Cardiac fibroblast (primary cell): ENCODE measurements around the gene ERN1.

Experiments used
- DNase-seq, 2 donors: peaks; one replicate each; pipeline versions ENCODE4 v3.0.0 to v3.0.0-alpha.2; 2010; ENCODE audit warnings: low read depth in 2 of 2
- H3K4me3 ChIP-seq, 2 donors: replicated peaks in 1 of 2; 1 replicate in 1 of 2; 2 replicates in 1 of 2; pipeline ENCODE4 v1.5.1; 2011; ENCODE audit warnings: low read depth in 2 of 2, low read length in 2 of 2, mild to moderate bottlenecking in 2 of 2, moderate library complexity in 1 of 2
- TF ChIP-seq, protein P1 (sequence below): IDR thresholded peaks from one replicate; pipeline ENCODE4 v1.5.1; 2011; ENCODE audit warnings: low read depth, mild to moderate bottlenecking, low read length, inconsistent platforms

ERN1 gene

GRCh38 chr17:64001091-64001579 lies 128.8 kb downstream of the ERN1 start:
- no peak for DNase-seq
- no peak overlapping the region for H3K4me3 ChIP-seq
- TF ChIP-seq, protein P1, sequence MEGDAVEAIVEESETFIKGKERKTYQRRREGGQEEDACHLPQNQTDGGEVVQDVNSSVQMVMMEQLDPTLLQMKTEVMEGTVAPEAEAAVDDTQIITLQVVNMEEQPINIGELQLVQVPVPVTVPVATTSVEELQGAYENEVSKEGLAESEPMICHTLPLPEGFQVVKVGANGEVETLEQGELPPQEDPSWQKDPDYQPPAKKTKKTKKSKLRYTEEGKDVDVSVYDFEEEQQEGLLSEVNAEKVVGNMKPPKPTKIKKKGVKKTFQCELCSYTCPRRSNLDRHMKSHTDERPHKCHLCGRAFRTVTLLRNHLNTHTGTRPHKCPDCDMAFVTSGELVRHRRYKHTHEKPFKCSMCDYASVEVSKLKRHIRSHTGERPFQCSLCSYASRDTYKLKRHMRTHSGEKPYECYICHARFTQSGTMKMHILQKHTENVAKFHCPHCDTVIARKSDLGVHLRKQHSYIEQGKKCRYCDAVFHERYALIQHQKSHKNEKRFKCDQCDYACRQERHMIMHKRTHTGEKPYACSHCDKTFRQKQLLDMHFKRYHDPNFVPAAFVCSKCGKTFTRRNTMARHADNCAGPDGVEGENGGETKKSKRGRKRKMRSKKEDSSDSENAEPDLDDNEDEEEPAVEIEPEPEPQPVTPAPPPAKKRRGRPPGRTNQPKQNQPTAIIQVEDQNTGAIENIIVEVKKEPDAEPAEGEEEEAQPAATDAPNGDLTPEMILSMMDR, result no peak

- no peak for DNase-seq
- no peak overlapping the region for H3K4me3 ChIP-seq
- TF ChIP-seq, protein P1, result no peak
Measured at GRCh38 chr17:63999680-64000531, 130.0 kb downstream of the ERN1 start.

DNA sequence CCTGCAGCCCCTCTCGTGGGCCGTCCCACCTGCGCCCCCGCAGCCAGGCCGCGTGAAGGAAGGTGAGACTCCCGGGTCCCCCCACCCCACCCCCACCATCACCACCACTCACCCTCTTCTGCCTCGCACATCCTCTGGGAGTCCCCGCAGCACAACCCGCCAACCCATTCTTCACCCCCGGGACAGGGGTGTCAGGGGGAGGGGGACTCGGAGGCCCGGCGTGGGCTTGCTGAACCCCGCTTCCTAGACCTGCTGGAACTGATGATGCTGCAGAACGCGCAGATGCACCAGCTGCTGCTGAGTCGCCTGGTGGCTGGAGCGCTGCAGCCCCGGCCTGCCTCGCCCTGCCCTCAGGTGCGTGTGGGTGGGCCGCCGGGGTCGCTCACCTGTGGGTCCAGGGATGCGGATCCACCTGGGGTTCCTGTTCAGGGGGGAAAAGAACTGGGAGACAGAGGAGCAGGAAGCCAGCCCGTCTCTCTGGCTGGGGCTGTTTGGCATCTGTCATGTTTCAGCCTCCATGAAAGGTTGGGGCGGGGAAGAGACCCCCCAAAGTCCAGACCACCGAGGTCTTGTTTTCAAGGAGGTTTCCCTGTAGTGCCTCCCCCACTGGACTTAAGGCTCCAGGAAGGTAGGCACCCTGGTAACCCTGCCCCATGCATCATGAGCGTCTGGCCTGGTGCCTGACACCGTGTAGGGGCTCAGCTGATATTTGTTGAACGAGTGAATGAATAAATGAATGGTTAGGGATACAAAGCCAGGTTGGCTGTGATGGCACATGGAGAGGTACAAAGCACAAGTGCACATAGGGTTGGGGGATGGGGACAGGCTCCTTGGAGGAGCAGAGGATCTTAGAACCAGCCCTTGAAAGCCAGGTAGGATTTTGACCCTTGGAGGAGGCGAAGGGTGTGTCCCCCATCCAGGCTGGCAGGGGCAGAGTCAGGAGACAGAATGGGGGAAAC lies 130.9 kb downstream of the ERN1 start:
- TF ChIP-seq, protein P1, result no peak
- H3K4me3 ChIP-seq, result peak overlapping the region; percentile 67 to 73
- no peak for DNase-seq

DNA sequence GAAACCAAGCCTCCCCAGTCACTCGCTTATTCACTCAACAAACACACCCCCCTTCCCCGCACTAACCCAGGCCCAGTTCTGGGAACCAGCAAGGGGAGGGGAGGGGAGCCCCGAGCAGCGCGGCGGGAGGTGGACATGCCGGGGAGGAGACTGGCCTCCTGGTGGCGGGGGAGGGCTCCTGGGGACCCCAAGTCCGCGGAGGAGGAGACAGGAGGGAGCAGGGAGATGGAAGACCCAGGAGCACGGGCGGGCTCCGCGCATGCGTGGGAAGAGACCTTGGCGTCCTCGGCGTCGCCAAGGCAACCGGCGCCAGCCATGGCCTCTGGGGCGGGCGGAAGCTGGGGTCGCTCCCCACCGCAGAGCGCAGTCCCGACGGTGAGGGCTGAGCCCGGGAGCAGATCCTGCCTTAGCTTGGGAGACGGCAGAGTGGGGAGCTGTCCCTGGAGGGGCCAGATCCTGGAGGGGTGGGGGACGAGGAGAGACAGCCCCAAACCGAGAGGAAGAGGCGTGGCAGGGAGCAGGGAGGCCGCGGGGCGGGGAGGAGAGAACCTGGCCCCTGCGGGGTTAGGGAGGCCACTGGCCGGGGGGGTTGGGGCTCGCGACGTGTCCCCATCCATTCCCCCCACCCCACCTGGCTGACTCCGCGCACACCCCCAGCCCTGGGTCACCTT lies 131.8 kb downstream of the ERN1 start, which contains the start of gene PRR29:
PRR29 (plus strand) TSS at position 302 of the 671 bp plus-strand sequence; CDS start at position 316, 14 bp downstream.
- DNase-seq, result peak; percentile 57 to 72
- TF ChIP-seq, protein P1, result no peak
- H3K4me3 ChIP-seq, result peak within 1 kb of the TSS; percentile 67 to 73

DNA sequence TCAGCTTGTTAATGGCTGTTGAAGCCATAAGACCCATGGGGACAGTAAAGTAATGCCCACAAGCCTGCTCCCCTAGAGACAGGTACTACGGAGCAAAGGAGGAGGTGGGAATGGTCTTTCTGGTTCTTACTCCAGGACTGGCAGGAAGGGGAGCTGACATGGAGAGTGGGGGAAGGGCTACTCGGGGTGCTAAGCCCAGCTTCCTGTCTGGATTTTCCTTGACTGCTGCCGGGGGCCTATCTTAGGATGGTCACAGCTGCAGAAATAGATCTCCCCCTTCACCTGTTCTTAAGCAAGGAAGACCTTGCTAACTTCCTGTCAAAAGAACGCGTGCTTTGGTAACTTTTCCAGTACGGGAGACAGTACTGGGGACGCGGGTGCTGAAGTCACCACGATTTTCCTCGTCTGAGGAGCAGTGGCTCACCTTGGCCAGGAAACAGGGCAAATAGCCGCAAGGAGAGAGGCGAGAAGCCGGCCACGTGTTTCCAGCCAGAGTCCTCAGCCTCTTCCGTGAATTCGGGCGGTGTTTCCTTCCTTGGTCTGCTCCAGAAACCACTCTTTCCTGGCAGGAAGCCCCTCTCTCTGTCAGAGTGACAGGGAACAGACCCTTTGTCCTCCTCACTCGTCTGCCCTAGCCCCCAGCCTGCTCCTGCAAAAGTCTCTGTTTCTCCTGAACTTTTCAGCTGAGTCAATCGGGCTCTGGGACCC lies 132.4 kb downstream of the ERN1 start:
- TF ChIP-seq, protein P1, result no peak
- peak overlapping the region; percentile 67 to 73 for H3K4me3 ChIP-seq
- DNase-seq, result no peak
